H1 (cell line): ENCODE measurements around the gene GCH1. TPM values are rescaled to one million over a fixed set of nuclear protein-coding genes. Genes with fewer than 3 reads are reported as not detected.

Experiments used
- CTCF ChIA-PET: fragments of 300-600 bp; sonication (Branson Sonifier 250); formaldehyde crosslinking; loops from one replicate; lab custom pipeline; 2021; ENCODE audit not compliant: partially characterized antibody; lab: Charles Lee
- POLR2A ChIA-PET: fragments of 300-600 bp; sonication (Branson Sonifier 250); formaldehyde crosslinking; loops from one replicate; lab custom pipeline; 2021; ENCODE audit warnings: inconsistent platforms; ENCODE audit not compliant: partially characterized antibody; lab: Charles Lee
- DNase-seq, 2 experiments: peaks; one replicate each; pipeline versions ENCODE4 v3.0.0 to v3.0.0-alpha.2; 2010 to 2022; ENCODE audit warnings: low spot score in 2 of 2, low read depth in 1 of 2, mixed read lengths in 1 of 2
- FAIRE-seq: peaks from 2 replicates; lab custom pipeline; 2011; peaks lifted over from hg19 to GRCh38; lab: Jason Lieb, UNC
- H2AFZ ChIP-seq: 2 replicates; pipeline ENCODE4 v1.8.1; 2012; ENCODE audit warnings: low read length, inconsistent platforms
- H2AK5ac ChIP-seq: 2 replicates; pipeline ENCODE4 v1.6.1; 2013; ENCODE audit warnings: low read depth, low read length
- H2BK120ac ChIP-seq: replicated peaks from 2 replicates; pipeline ENCODE3; 2013; ENCODE audit warnings: low read depth, low read length, inconsistent platforms
- H2BK12ac ChIP-seq: 2 replicates; pipeline ENCODE4 v1.6.1; 2013; ENCODE audit warnings: low read depth, low read length
- H2BK15ac ChIP-seq: 2 replicates; pipeline ENCODE4 v1.6.1; 2013; ENCODE audit warnings: low read length
- H2BK20ac ChIP-seq: 2 replicates; pipeline ENCODE4 v1.6.1; 2013; ENCODE audit warnings: low read length
- H2BK5ac ChIP-seq: 2 replicates; pipeline ENCODE4 v1.6.1; 2013; ENCODE audit warnings: low read depth, low read length
- H3K14ac ChIP-seq: 2 replicates; pipeline ENCODE4 v1.6.1; 2013; ENCODE audit warnings: inconsistent platforms; ENCODE audit not compliant: insufficient read length
- H3K18ac ChIP-seq: 2 replicates; pipeline ENCODE4 v1.6.1; 2013; ENCODE audit warnings: low read length; ENCODE audit errors: extremely low read depth
- H3K23ac ChIP-seq: 2 replicates; pipeline ENCODE4 v1.6.1; 2013; ENCODE audit warnings: inconsistent platforms; ENCODE audit not compliant: insufficient read length
- H3K23me2 ChIP-seq: 2 replicates; pipeline ENCODE4 v1.6.1; 2013; ENCODE audit warnings: low read depth, low read length
- H3K27ac ChIP-seq: 2 replicates; pipeline ENCODE4 v1.6.1; 2011; ENCODE audit warnings: low read depth, low read length, inconsistent platforms
- H3K27me3 ChIP-seq, 4 experiments: replicated peaks in 1 of 4; 1 replicate in 1 of 4; 2 replicates in 3 of 4; pipeline versions ENCODE4 v1.6.1 to v1.8.1; 2011 to 2013; ENCODE audit warnings: low read length in 3 of 4, mild to moderate bottlenecking in 3 of 4, inconsistent platforms in 2 of 4, mixed read lengths in 2 of 4, moderate library complexity in 1 of 4; ENCODE audit not compliant: control insufficient read depth in 3 of 4, insufficient read depth in 3 of 4; ENCODE audit errors: extremely low read depth in 1 of 4
- H3K36me3 ChIP-seq, 4 experiments: 2 replicates each; pipeline versions ENCODE4 v1.6.1 to v1.8.1; 2011 to 2013; ENCODE audit warnings: mild to moderate bottlenecking in 4 of 4, low read length in 3 of 4, moderate library complexity in 2 of 4, control low read depth in 1 of 4, inconsistent platforms in 1 of 4; ENCODE audit not compliant: insufficient read depth in 4 of 4, control insufficient read depth in 2 of 4
- H3K4ac ChIP-seq: replicated peaks from 2 replicates; pipeline ENCODE3; 2013; ENCODE audit warnings: low read length, low read depth, mixed read lengths, inconsistent platforms; ENCODE audit not compliant: insufficient read length
- H3K4me1 ChIP-seq, 4 experiments: replicated peaks in 1 of 4; 1 replicate in 1 of 4; 2 replicates in 3 of 4; pipeline versions ENCODE4 v1.6.1 to v1.8.1; 2011 to 2013; ENCODE audit warnings: low read length in 3 of 4, inconsistent platforms in 2 of 4, mixed read lengths in 1 of 4; ENCODE audit not compliant: insufficient read depth in 4 of 4, control insufficient read depth in 3 of 4
- H3K4me2 ChIP-seq, 2 experiments: 2 replicates each; pipeline versions ENCODE4 v1.6.1 to v1.8.1; 2011 to 2013; ENCODE audit warnings: low read depth in 2 of 2, low read length in 2 of 2, control low read depth in 1 of 2, inconsistent platforms in 1 of 2, mild to moderate bottlenecking in 1 of 2; ENCODE audit not compliant: insufficient read depth in 1 of 2
- H3K4me3 ChIP-seq, 4 experiments: fragments of 200-600, 300-600 bp in 1 of 4; sonication (generic), shearing (Covaris generic), sonication (Bioruptor Twin) in 1 of 4; 2 replicates each; pipeline versions ENCODE4 v1.5.1 to v1.8.1; 2011 to 2016; ENCODE audit warnings: low read length in 4 of 4, low read depth in 3 of 4, control low read depth in 2 of 4, inconsistent platforms in 2 of 4, mild to moderate bottlenecking in 2 of 4, mixed read lengths in 1 of 4, moderate library complexity in 1 of 4; ENCODE audit not compliant: insufficient read depth in 2 of 4; ENCODE audit errors: extremely low read depth in 1 of 4
- H3K56ac ChIP-seq: replicated peaks from 2 replicates; pipeline ENCODE3; 2013; ENCODE audit warnings: low read depth, mild to moderate bottlenecking, mixed read lengths, low read length, inconsistent platforms; ENCODE audit not compliant: insufficient read length
- H3K79me1 ChIP-seq: 2 replicates; pipeline ENCODE4 v1.6.1; 2013; ENCODE audit warnings: low read depth, low read length, control low read depth
- H3K79me2 ChIP-seq, 2 experiments: 2 replicates each; pipeline versions ENCODE4 v1.6.1 to v1.8.1; 2012 to 2013; ENCODE audit warnings: low read length in 2 of 2, mild to moderate bottlenecking in 2 of 2, inconsistent platforms in 1 of 2; ENCODE audit not compliant: insufficient read depth in 2 of 2, control insufficient read depth in 1 of 2
- H3K9ac ChIP-seq, 4 experiments: replicated peaks in 1 of 4; 1 replicate in 1 of 4; 2 replicates in 3 of 4; pipeline versions ENCODE4 v1.6.1 to v1.8.1; 2011 to 2013; ENCODE audit warnings: low read depth in 3 of 4, low read length in 3 of 4, control low read depth in 2 of 4, mild to moderate bottlenecking in 2 of 4, moderate library complexity in 2 of 4, inconsistent platforms in 1 of 4; ENCODE audit errors: extremely low read depth in 1 of 4
- H3K9me3 ChIP-seq, 2 experiments: 2 replicates each; pipeline versions ENCODE4 v1.6.1 to v1.8.1; 2012 to 2013; ENCODE audit warnings: mild to moderate bottlenecking in 2 of 2, moderate library complexity in 2 of 2, control low read depth in 1 of 2, inconsistent platforms in 1 of 2, low read depth in 1 of 2, low read length in 1 of 2, mixed read lengths in 1 of 2; ENCODE audit not compliant: insufficient read depth in 2 of 2
- H4K20me1 ChIP-seq, 2 experiments: replicated peaks in 1 of 2; 2 replicates each; pipeline versions ENCODE3 to v1.8.1; 2011 to 2013; ENCODE audit warnings: inconsistent platforms in 2 of 2, low read length in 2 of 2, mild to moderate bottlenecking in 1 of 2; ENCODE audit not compliant: insufficient read depth in 2 of 2, control insufficient read depth in 1 of 2
- H4K5ac ChIP-seq: 2 replicates; pipeline ENCODE4 v1.6.1; 2013; ENCODE audit warnings: low read length, low read depth, mixed read lengths, inconsistent platforms; ENCODE audit not compliant: insufficient read length
- H4K8ac ChIP-seq: 2 replicates; pipeline ENCODE4 v1.8.0; 2013; ENCODE audit warnings: mild to moderate bottlenecking, moderate library complexity, low read length, inconsistent platforms; ENCODE audit not compliant: insufficient read depth; ENCODE audit errors: extremely low read depth
- H4K91ac ChIP-seq: replicated peaks from 2 replicates; pipeline ENCODE3; 2013; ENCODE audit warnings: low read length, mixed read lengths, inconsistent platforms; ENCODE audit not compliant: insufficient read length
- CBX5 ChIP-seq: fragments of 300-800, 300-1000 bp; sonication (generic); IDR thresholded peaks from 2 replicates; pipeline ENCODE4 v1.7.1; 2016; ENCODE audit warnings: antibody characterized with exemption, low read length, low read depth
- CHD2 ChIP-seq: IDR thresholded peaks from 2 replicates; pipeline ENCODE4 v1.6.1; 2012; ENCODE audit warnings: low read length, improper control_type of control experiment
- HDAC6 ChIP-seq: IDR thresholded peaks from one replicate; pipeline ENCODE4 v1.7.1; 2012; ENCODE audit warnings: low read depth, mild to moderate bottlenecking, inconsistent platforms, low read length, moderate library complexity
- SRF ChIP-seq: IDR thresholded peaks from 2 replicates; pipeline ENCODE4 v1.6.1; 2011; ENCODE audit warnings: mild to moderate bottlenecking, low read depth, low read length, moderate library complexity
- SUZ12 ChIP-seq: fragments of 200-600 bp; sonication (generic); IDR thresholded peaks from 2 replicates; pipeline ENCODE4 v1.6.1; 2012; ENCODE audit warnings: mild to moderate bottlenecking, inconsistent platforms, low read length, moderate library complexity, mixed read lengths
- WGBS, 2 experiments: shearing (Covaris generic) in 1 of 2; methylation state at CpG; one replicate each; pipeline versions ENCODE4 v1.1.6 to v1.1.7; 2013 to 2015; ENCODE audit warnings: low lambda C conversion rate in 2 of 2, mixed read lengths in 2 of 2, inconsistent platforms in 1 of 2, low coverage in 1 of 2, missing lambda C conversion rate in 1 of 2; ENCODE audit not compliant: insufficient replicate concordance in 2 of 2, insufficient coverage in 1 of 2, insufficient read length in 1 of 2; ENCODE audit errors: extremely low coverage in 1 of 2, missing lambda C conversion rate in 1 of 2; 5-methylcytosine and 5-hydroxymethylcytosine counted together
- polyA plus RNA-seq, 7 experiments: library from polyadenylated mRNA; depleted of rRNA in 3 of 7; stranded (reverse) in 5 of 7; unstranded in 2 of 7; fragments of >200 nt in 5 of 7; fragments of 200-250 nt in 2 of 7; gene quantifications; 1 replicate in 5 of 7; 2 replicates in 1 of 7; 4 replicates in 1 of 7; pipeline versions ENCODE4 v1.2.1 to v1.2.3, GENCODE V29; 2011 to 2013; ENCODE audit warnings: missing spikeins in 2 of 7, mixed read lengths in 2 of 7
- total RNA-seq: library from RNA; stranded (reverse); fragmentation: NEBNext Ultra II Directional; extraction: Animal tissue kit (Norgen Biotek cat#: 25700); gene quantifications from 2 replicates; pipeline ENCODE4 v1.2.1, GENCODE V29; 2021
- TF ChIP-seq, protein P1 (sequence below): IDR thresholded peaks from 2 replicates; pipeline ENCODE4 v1.6.1; 2011; ENCODE audit warnings: low read length, improper control_type of control experiment
- TF ChIP-seq, protein P2 (sequence below): IDR thresholded peaks from 2 replicates; pipeline ENCODE4 v1.6.1; 2012; ENCODE audit warnings: inconsistent platforms

Gene GCH1
- total and polyA plus RNA-seq, 2 of the 8 experiments (the other 6 are each of a cell fraction or from before 2014, with no cell fraction given) = 7.3 to 7.9 TPM

GRCh38 chr14:54881235-54881760 lies 21.3 kb downstream of the GCH1 start:
- no peak overlapping the region for H2AFZ ChIP-seq
- TF ChIP-seq, protein P1, sequence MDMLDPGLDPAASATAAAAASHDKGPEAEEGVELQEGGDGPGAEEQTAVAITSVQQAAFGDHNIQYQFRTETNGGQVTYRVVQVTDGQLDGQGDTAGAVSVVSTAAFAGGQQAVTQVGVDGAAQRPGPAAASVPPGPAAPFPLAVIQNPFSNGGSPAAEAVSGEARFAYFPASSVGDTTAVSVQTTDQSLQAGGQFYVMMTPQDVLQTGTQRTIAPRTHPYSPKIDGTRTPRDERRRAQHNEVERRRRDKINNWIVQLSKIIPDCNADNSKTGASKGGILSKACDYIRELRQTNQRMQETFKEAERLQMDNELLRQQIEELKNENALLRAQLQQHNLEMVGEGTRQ = no peak
- no peak for TF ChIP-seq SRF
- no peak for TF ChIP-seq HDAC6
- TF ChIP-seq CBX5 = no peak
- no peak for TF ChIP-seq SUZ12
- TF ChIP-seq CHD2 = no peak
- TF ChIP-seq, protein P2, sequence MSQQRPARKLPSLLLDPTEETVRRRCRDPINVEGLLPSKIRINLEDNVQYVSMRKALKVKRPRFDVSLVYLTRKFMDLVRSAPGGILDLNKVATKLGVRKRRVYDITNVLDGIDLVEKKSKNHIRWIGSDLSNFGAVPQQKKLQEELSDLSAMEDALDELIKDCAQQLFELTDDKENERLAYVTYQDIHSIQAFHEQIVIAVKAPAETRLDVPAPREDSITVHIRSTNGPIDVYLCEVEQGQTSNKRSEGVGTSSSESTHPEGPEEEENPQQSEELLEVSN = no peak
- no peak overlapping the region for H3K4me3 ChIP-seq

More at GRCh38 chr14:54881235-54881760, 21.3 kb downstream of the GCH1 start:
- ChIA-PET CTCF (interaction anchor here (1.9 to 4.3 kb wide), 2 partner anchors 12 to 76 kb away, joined by 9 to 16 read pairs; no protein-coding TSS in a partner anchor), POLR2A (interaction anchor here (1.2 to 1.7 kb wide), 2 partner anchors 11 to 22 kb away, joined by 4 read pairs; partner anchors contain the start of gene GCH1)
- 93% methylated on average over 5 of the region's 6 CpGs; no CpG with 5 or more reads in 1 of the 2 experiments for WGBS, 2 experiments
- H3K9ac ChIP-seq = no peak overlapping the region
- no peaks in the 10 kb centered on the region for H3K79me2 ChIP-seq
- no peak overlapping the region for H2BK120ac ChIP-seq
- no peak overlapping the region for H2BK5ac ChIP-seq
- H2BK12ac ChIP-seq = no peak overlapping the region
- H3K4ac ChIP-seq = no peak overlapping the region
- H3K27ac ChIP-seq = no peak overlapping the region
- H2BK20ac ChIP-seq = no peak overlapping the region
- DNase-seq (no peak), FAIRE-seq (no peak)
- H4K20me1 ChIP-seq = peaks cover 0 to 4% of the 10 kb centered on the region in 2 experiments
- H3K18ac ChIP-seq = no peak overlapping the region
- H3K36me3 ChIP-seq = no peaks in the 10 kb centered on the region
- no peak overlapping the region for H4K8ac ChIP-seq
- no peak overlapping the region for H4K91ac ChIP-seq
- no peak overlapping the region for H3K23ac ChIP-seq
- no peaks in the 10 kb centered on the region for H3K23me2 ChIP-seq
- H3K79me1 ChIP-seq = no peaks in the 10 kb centered on the region
- peaks cover 0 to 6% (median 0%) of the 10 kb centered on the region in 4 experiments; a peak in 3 of 7 replicates for H3K4me1 ChIP-seq
- H3K27me3 ChIP-seq = no peaks in the 10 kb centered on the region
- no peak overlapping the region for H4K5ac ChIP-seq
- H2AK5ac ChIP-seq = no peak overlapping the region
- no peak overlapping the region for H3K56ac ChIP-seq
- H2BK15ac ChIP-seq = no peak overlapping the region
- H3K9me3 ChIP-seq = no peaks in the 10 kb centered on the region
- no peak overlapping the region for H3K14ac ChIP-seq
- no peak overlapping the region for H3K4me2 ChIP-seq
